ENCODE results near the gene ZNF816. TPM values are rescaled to one million over a fixed set of nuclear protein-coding genes. Genes with fewer than 3 reads are reported as not detected.
"Not testable (repeated sequence)": the region's sequence is repeated elsewhere in the genome, so short reads cannot be mapped to it uniquely, and the experiment has no call there.

ZNF816 gene
- total and polyA plus RNA-seq, 2 donors from 2014 or later = 4.4 to 16.6 TPM

DNA sequence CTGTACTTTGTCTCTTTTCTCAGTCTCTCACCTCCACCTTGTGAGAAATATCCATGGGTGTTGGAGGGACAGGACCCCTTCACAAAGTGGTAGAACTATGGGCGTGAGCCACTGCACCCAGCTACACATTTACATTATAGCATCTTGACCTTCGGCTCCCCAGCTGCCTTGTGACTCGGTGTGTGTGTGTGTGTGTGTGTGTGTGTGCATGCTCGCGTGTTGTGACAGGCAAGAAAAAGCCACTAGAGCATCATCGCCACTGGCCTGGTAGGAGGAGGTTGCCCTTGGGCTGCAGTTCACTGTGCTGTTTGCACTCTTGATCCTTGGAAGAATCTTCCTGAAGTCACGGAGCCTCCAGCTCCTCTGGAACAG is 25.7 kb downstream of the ZNF816 start:
- Histone ChIP-seq H3K4me1 (ENCODE audit: control insufficient read depth in 2 of 3, insufficient read depth in 2 of 3, low read depth in 1 of 3, low read length in 3 of 3) (peaks cover 0 to 16% (median 5%) of the 10 kb centered on the region in 3 donors), H3K9ac (ENCODE audit: low read length in 3 of 3) (no peak overlapping the region), H3K27ac (ENCODE audit: low read depth in 2 of 2, low read length in 2 of 2) (peak overlapping the region in 1 of 2 donors; percentile 45), H3K36me3 (ENCODE audit: control insufficient read depth in 2 of 3, insufficient read depth in 3 of 3, low read length in 3 of 3) (no peaks in the 10 kb centered on the region), H3K4me3 (ENCODE audit: low read length in 3 of 3) (no peak overlapping the region), H3K9me3 (ENCODE audit: control insufficient read depth in 2 of 3, insufficient read depth in 1 of 3, low read length in 3 of 3) (no peaks in the 10 kb centered on the region), H3K27me3 (ENCODE audit: control insufficient read depth, insufficient read depth, low read length) (no peaks in the 10 kb centered on the region)
- TF ChIP-seq, protein P1, sequence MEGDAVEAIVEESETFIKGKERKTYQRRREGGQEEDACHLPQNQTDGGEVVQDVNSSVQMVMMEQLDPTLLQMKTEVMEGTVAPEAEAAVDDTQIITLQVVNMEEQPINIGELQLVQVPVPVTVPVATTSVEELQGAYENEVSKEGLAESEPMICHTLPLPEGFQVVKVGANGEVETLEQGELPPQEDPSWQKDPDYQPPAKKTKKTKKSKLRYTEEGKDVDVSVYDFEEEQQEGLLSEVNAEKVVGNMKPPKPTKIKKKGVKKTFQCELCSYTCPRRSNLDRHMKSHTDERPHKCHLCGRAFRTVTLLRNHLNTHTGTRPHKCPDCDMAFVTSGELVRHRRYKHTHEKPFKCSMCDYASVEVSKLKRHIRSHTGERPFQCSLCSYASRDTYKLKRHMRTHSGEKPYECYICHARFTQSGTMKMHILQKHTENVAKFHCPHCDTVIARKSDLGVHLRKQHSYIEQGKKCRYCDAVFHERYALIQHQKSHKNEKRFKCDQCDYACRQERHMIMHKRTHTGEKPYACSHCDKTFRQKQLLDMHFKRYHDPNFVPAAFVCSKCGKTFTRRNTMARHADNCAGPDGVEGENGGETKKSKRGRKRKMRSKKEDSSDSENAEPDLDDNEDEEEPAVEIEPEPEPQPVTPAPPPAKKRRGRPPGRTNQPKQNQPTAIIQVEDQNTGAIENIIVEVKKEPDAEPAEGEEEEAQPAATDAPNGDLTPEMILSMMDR (IDR thresholded peaks at IDR 0.05; ENCODE audit: borderline replicate concordance, extremely low read depth, insufficient read depth) = no peak
- no peak for DNase-seq
- FAIRE-seq = no peak
- intact Hi-C loops (cut with DNase I) = no loop called here

- H3K9me3 ChIP-seq (ENCODE audit: control insufficient read depth in 2 of 3, insufficient read depth in 1 of 3, low read length in 3 of 3) = no peaks in the 10 kb centered on the region
- intact Hi-C loops (cut with DNase I) = no loop called here
- TF ChIP-seq, protein P1 (IDR thresholded peaks at IDR 0.05; ENCODE audit: borderline replicate concordance, extremely low read depth, insufficient read depth) = no peak
- H3K36me3 ChIP-seq (ENCODE audit: control insufficient read depth in 2 of 3, insufficient read depth in 3 of 3, low read length in 3 of 3) = no peaks in the 10 kb centered on the region
- H3K27me3 ChIP-seq (ENCODE audit: control insufficient read depth, insufficient read depth, low read length) = no peaks in the 10 kb centered on the region
- peak in 1 of 5 donors; percentile 60 for DNase-seq
- FAIRE-seq = no peak
- H3K27ac ChIP-seq (ENCODE audit: low read depth in 2 of 2, low read length in 2 of 2) = peak overlapping the region; percentile 22 to 45
- no peak overlapping the region for H3K9ac ChIP-seq (ENCODE audit: low read length in 3 of 3)
- no peak overlapping the region for H3K4me3 ChIP-seq (ENCODE audit: low read length in 3 of 3)
- H3K4me1 ChIP-seq (ENCODE audit: control insufficient read depth in 2 of 3, insufficient read depth in 2 of 3, low read depth in 1 of 3, low read length in 3 of 3) = peaks cover 0 to 16% (median 5%) of the 10 kb centered on the region in 3 donors
Observed at GRCh38 chr19:52936151-52936953, 26.3 kb downstream of the ZNF816 start.

DNA sequence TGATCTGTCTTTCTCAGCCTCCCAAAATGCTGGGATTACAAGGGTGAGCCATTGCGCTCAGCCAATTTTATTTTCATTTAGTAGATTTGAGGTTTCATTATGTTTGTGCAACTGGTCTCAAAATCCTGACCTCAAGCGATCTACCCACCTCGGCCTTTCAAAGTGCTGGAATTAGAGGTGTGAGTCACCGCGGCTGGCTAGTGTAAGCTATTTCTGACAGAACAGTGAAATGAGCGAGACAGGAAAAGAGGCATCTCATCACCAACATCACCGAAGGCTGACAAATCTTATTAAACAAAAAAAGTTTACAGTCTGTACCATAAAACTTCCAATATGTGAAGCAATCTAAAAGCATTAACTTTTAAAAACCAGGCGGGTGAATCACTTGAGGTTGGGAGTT is 27.2 kb downstream of the ZNF816 start:
- H3K36me3 ChIP-seq (ENCODE audit: control insufficient read depth in 2 of 3, insufficient read depth in 3 of 3, low read length in 3 of 3) = no peaks in the 10 kb centered on the region
- intact Hi-C loops (cut with DNase I) = no loop called here
- H3K9ac ChIP-seq (ENCODE audit: low read length in 3 of 3) = no peak overlapping the region
- H3K4me3 ChIP-seq (ENCODE audit: low read length in 3 of 3) = no peak overlapping the region
- DNase-seq (no peak), FAIRE-seq (no peak)
- H3K4me1 ChIP-seq (ENCODE audit: control insufficient read depth in 2 of 3, insufficient read depth in 2 of 3, low read depth in 1 of 3, low read length in 3 of 3) = peaks cover 0 to 16% (median 5%) of the 10 kb centered on the region in 3 donors
- no peaks in the 10 kb centered on the region for H3K27me3 ChIP-seq (ENCODE audit: control insufficient read depth, insufficient read depth, low read length)
- no peaks in the 10 kb centered on the region for H3K9me3 ChIP-seq (ENCODE audit: control insufficient read depth in 2 of 3, insufficient read depth in 1 of 3, low read length in 3 of 3)
- peak overlapping the region in 1 of 2 donors; percentile 34 for H3K27ac ChIP-seq (ENCODE audit: low read depth in 2 of 2, low read length in 2 of 2)
- TF ChIP-seq, protein P1 (IDR thresholded peaks at IDR 0.05; ENCODE audit: borderline replicate concordance, extremely low read depth, insufficient read depth) = no peak

DNA sequence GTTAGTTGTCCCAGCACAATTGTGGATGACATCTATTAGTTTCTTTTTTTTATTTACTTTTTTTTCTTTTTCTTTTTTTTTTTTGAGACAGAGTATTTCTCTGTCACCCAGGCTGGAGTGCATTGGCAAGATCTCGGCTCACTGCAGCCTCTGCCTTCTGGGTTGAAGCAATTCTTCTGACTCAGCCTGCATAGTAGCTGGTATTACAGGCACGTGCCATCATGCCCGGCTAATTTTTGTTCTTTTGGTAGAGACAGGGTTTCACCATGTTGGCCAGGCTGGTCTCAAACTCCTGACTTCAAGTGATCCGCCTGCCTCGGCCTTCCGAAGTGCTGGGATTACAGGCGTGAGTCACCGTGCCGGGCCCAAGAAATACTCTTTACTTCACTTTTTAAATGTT is 38.0 kb downstream of the ZNF816 start:
- DNase-seq; H3K36me3 ChIP-seq (ENCODE audit: control insufficient read depth in 2 of 3, insufficient read depth in 3 of 3, low read length in 3 of 3); H3K27me3 ChIP-seq (ENCODE audit: control insufficient read depth, insufficient read depth, low read length); H3K9me3 ChIP-seq (ENCODE audit: control insufficient read depth in 2 of 3, insufficient read depth in 1 of 3, low read length in 3 of 3); H3K4me1 ChIP-seq (ENCODE audit: control insufficient read depth in 2 of 3, insufficient read depth in 2 of 3, low read depth in 1 of 3, low read length in 3 of 3); H3K27ac ChIP-seq (ENCODE audit: low read depth in 2 of 2, low read length in 2 of 2); H3K9ac ChIP-seq (ENCODE audit: low read length in 3 of 3); intact Hi-C loops (cut with DNase I); H3K4me3 ChIP-seq (ENCODE audit: low read length in 3 of 3); FAIRE-seq: not testable (repeated sequence)

All from kidney (tissue), 14 donors.